ENCODE measurements around the gene ACACA.

Gene ACACA

DNA sequence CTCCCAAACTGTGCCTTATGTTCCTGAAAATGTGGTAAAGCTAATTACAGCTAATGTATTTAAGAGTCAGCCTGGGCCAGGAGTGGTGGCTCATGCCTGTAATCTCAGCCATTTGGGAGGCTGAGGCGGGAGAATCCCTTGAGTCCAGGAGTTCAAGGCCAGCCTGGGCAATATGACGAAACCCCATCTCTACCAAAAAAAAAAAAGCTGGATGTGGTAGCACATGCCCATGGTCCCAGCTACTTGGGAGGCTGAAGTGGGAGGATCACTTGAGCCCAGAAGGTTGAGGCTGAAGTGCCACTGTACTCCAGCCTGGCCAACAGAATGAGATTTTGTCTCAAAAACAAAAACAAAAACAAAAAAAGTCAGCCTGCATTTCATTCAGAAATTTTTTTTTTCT, 64.0 kb downstream of the ACACA start:
- no peak for DNase-seq

DNA sequence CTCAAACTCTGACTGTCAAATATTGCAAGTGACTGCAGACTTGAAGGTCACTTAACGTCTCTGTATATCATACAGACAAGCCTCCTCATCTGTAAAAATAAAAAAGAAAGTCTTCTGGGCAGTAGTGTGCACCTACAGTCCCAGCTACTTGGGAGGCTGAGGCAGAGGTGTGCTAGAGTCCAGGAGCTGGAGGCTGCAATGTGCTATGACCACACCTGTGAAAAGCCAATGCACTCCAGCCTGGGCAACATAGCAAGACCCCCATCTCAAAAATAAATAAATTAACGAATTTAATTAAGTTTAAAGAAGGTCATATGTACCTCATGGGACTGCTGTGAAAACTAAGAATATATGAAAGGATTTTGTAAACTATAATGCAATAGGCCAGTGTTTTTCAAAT, 65.8 kb downstream of the ACACA start:
- DNase-seq: no peak

DNA sequence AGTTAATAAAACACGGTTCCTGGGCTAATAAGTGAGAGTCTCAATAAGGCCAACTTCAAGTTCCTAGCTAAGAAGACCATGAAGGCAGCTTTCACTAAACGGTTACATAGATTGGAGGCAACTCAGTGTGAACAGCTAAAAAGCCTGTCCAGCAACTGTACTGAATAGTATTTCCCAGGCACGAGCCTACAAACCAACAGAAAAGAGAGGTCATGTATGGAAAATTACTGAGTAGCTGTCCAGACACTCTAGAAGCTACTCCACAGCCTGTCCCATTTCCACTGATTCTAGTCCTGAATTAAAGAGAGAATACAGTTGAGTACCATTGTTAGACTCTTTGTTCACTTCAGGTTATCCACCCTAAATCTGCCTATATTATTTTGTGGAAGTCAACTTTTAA, 67.3 kb downstream of the ACACA start:
- no peak for DNase-seq

DNA sequence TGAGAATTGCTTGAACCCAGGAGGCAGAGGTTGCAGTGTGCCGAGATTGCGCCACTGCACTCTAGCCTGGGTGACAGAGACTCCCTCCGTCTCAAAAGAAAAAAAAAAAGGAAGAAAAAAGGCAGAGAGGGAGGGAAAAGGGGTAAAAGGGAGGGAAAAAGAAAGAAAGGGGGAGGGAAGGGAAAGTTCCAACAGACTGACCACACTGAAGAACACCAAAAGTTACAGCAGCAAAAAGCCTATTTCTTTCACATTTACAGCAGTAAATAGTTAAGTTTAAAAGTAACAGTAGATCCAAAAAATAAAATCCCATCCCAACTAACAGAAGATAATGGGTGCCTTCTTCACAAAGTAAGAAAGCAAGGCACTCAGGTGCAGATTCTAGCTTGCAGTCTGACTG, 67.8 kb downstream of the ACACA start:
- DNase-seq: no peak

DNA sequence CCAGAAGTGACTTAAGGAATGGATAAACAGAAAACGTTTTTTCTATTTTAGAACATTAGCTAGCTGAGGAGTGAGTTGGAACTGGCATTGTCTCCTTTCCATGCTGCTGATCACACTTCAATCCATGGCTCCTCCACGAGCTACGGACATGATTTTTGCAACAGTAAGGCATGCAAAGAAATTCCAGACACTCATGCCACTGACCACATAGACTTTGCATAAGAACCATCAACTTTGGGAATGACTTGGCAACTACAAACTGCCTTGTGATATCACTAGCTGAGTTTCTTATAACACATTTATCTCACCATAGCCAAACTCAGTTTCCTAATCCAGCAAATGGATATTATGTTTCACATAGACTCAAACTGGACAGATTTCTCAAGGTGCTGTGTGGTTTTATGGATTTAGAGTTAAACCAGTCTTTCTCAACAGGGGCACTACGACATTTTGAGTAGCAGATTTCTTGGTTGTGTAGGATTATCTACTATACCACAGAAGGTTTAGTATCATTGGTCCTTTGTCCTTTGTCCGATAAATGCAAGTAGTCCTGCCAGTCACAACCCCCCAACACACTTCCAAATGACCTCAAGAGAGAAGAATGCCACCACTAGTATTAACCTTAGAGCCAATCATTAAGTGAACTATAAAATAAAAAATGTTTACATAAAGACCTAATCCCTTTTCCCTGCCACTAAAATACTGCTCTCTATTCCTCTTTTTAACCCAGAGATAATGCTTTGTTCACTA, 79.1 kb downstream of the ACACA start:
- peak; percentile 59 for DNase-seq

DNA sequence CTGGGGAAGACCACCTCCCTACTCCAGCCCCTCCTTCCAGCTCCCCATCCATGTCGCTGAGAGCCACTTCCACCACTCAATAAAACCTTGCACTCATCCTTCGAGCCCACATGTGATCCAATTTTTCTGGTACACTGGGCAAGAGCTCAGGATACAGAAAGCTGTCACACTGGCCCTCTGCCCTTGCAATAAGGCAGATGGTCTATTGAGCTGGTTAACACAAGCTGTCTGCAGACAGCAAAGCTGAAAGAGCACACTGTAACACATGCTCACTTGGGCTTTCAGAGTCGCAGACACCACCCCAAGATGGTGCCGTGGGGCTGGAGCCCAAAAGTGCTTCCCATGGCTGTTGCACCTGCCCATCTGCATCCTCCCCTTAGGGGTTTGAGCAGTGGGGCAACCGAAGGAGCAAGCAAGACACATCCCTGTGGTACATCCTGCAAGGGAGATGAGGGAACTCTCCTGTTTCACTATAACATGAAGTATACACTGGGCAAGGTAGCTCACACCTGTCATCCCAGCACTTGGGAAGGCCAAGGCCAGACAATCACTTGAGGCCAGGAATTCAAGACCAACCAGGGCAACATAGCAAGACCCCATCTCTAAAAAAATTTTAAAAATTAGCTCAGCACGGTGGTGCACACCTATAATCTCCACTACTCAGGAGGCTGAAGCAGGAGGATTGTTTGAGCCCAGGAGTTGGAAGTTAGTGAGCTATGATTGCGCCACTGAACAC, 83.6 kb downstream of the ACACA start:
- no peak for DNase-seq

DNA sequence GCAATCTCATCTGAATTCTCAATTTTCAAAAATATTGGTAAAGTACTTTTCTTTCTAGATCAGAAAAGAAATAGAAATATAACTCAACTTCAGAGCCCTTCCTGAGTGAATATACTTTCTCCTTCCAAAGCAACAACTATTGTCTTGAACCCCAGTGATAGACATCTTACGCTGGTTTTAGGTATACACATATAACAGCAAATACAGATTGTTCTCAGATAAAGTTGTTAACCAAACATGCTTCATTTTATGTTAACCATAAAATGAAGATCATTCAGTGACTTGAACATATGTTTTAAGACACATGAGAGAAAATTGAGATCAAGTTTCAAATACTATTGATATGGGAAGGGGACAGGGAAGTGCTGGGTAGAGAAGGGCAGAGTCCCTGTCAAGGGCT, 84.5 kb downstream of the ACACA start:
- DNase-seq: no peak

DNA sequence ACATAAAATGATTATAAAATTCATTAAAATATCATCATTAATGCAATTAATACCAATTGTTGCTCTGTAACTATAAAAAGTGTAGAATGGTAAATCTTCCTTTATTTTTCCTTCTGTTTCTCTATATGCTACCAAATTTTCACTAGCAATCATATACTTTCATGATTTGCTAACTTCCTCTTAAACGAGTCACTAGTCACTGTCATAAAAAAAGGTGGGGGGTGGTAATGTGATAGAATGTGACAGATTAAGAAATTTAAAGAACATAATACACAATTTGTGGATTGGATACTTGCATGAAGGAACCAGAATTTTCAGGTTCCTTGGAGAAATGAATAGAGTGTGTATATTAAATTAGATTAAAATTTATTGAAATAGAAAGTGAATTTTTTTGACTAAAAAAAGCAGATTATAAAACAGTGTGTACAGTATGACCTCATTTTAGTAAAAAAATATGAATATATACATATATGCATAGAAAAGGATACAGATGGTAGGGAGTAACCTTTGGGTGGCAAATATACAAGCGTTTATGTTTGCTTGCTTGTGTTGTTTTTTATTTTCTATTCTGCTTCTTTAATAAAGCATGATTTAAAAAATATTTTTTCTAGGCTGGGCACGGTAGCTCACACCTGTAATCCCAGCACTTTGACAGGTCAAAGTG, 87.6 kb downstream of the ACACA start:
- peak; percentile 15 for DNase-seq

DNA sequence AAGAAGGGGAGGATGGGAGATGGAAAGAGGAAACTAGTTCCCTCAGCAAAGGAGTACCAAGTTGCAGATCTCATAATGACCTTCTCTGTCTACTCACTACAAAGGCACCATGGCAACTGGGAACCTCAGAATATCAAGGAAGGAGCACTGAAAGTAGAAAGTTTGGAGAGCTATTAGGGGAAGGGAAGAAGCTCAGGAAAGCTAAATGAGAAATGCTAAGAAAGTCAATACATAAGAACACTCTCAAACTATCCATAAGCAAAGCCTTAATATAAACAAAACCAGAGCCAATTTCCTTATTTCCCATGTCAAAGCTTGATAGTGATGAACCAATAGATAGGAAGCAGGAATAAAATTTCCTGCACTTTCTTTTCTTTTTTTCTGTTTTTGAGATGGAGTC, 88.8 kb downstream of the ACACA start:
- DNase-seq: no peak

DNA sequence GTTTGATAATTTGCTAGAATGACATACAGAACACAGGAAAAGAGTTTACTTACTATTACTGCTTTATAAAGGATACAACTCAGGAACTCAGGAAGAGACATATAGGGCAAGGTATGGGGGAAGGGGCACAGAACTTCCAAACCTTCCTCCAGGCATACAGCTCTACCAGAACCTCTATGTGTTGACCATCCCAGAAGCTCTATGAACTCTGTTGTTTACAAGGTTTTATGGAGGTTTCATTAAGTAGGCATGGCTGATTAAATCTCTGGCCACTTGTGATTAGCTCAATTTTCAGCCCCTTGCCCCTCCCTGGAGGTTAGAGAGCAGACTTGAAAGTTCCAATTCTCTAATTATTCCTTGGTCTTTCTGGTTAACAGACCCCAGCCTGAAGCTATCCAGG, 91.0 kb downstream of the ACACA start:
- DNase-seq: no peak

DNA sequence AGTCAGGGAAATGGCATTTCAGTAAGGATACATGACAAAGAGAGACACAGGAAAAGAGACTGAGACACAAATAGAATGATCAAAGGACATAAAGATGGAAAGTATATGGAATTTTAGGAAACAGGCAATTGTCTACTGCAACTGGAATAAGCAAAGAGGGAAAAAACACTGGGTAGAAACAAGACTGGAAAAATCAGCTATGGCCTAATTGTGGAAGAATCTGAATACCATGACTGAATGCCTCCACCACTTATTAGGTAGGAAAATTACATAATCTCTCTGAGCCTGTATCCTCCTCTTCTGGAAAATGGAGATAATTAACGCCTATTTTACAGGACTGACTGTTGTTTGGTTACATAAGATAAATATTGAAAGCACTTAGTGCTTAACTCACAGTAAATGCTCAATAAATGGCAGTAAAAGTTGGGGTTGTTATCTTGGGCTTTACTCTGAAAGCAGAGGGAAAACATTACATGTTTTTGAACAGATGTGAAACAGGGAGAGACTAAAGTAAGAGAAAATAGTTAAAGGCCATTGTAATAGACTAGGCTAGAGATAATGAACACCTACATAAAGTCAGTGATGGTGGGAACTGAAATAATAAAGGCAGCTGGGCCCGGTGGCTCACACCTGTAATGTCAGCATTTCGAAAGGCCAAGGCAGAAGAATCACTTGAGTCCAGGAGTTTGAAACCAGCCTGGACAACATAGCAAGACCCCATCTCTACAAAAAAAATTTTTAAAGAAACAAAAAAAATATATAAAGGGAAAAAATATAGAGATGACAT, 94.3 kb downstream of the ACACA start:
- peak; percentile 44 for DNase-seq

DNA sequence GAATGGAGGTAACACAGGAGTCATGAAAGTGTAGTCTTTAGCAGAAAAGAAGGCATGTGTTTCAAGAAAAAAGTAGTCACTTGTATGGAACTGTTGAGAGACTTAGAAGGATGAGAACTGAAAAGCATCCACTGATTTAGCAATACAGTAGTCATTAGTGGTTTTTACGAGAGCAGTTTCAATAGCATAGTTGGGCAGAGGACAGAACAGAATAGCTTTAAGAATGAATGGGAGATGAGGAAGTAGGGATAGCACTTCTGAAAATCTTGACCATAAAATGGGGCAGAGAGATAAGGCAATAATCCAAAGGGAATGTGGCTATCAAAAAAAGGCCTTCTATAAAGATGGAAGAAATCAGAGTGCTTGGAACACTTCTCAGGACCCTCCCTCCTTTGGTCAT, 95.7 kb downstream of the ACACA start:
- no peak for DNase-seq

DNA sequence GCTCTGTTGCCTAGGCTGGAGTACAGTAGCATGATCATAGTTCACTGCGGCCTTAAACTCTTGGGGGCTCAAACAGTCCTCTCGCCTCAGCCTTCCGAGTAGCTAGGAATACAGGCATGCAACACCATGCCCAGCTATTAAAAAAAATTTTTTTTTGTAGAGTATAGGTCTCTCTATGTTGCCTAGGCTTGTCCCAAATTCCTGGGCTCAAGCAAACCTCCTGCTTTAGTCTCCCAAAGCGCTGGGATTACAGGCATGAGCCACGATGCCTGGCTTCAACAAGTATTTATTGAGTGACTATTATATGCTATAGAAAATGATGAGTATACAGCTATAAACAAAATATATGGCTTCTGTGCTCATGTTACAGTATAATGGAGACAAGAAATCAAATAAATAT, 97.6 kb downstream of the ACACA start:
- DNase-seq: no peak

DNA sequence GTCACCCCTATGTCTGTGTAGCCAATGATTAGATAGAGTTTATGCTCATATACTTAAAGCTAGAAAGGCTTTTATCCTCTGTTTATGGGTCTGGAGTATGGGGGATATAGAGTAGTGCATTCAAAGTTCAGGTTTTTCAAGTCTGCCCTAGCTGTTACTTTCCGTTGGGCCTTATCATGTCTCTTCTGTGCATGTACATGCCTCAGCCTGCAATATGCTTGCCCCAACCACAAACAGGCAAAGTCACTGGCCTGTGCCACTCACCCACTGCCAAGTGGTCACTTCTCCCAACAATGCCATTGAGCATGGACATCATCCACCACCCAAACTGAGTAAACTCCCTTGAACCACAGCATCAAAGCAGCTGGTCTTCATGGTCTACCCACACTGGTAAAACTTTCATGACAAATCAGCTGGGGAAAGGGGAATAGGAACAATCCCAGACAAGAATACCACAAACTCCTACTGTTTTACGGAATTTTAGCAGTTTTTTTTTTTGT, 101.2 kb downstream of the ACACA start:
- no peak for DNase-seq

DNA sequence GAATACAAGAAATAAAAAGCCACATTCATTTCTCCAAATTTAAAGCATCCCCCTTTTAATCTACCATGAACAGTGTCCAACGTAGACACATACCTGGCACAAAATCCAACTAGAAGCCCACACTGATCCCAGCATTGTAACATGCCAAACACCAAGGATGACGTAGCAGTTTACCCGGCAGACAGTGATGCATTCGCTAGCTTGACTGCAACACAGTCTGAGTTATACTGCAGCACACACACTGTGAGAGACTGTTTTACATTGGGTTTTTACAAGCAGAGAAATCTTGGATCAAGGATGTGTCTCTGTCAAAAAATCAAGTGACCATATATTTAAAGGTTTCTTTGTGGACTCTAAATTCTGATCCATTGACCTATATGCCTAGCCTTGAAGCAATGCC, 105.3 kb downstream of the ACACA start:
- DNase-seq: no peak

DNA sequence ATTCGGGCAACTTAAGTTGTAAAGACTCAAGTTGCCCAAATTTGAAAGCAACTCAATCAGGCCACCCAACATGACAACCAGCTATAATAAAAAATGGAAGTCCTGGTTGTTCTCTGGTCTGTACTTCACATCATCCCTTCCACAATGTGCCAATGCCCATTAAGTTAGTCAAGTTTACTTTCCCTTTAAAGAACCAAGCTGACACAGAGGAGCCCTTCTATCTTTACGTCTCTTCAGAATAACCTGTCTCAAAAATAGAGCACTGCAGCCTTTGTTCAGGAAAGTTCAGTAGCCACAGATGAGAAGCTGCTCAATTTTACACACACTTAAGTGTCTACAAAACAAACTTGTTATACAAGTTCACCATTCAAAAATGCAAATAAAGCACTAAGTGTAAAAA, 106.0 kb downstream of the ACACA start:
- DNase-seq: no peak

DNA sequence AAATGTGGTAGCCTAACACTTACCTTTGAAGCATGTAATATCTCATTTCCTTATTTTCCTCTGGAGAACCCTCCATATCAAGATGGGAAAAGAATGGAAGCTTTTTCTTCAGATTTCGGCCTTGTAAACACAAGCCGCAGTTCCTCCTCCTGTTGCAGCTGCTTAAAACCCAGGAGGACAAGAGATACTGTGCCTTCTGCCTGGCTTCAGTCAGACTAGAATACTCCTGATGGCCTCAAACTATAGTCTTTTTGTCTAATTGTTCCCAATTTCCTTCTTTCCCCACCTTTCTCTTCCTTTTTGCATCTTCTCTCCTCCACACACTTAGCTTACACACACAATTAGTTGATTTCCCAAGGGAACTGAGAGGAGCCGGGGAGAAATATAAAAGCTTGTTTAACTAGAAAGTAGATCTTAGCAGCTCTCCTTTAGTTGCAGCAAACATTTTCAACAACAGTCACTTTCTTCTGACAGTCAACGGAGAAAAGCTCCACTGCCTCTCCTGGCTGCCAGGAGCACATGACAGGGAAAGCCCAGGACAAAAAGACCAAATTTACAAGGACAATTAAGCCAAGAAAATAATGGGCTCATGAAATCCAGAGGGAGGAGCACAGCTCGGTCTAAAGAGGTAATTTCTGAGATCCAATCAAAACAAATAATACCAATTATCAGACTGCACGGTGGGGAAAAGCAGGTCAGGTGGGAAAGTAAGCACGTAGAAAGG, 107.2 kb downstream of the ACACA start:
- DNase-seq: no peak

DNA sequence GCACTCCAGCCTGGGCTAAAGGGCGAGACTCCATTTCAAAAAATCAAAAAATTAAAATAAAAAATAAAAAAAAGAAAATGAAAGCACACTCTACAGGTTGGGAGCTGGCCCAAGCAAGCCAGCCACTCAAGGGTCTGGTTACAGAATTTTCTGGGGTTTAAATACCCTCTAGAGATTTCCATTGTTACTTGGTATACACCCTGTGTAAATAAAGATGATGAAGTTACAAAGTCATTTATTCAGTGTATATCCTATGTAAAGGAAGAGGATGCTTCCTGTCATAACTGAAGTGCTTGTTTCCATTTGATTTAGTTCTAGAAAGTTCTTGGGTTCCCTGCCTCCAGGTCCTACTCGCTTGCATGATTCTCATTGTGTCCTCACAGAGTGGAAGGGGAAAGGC, 110.7 kb downstream of the ACACA start:
- DNase-seq: no peak

DNA sequence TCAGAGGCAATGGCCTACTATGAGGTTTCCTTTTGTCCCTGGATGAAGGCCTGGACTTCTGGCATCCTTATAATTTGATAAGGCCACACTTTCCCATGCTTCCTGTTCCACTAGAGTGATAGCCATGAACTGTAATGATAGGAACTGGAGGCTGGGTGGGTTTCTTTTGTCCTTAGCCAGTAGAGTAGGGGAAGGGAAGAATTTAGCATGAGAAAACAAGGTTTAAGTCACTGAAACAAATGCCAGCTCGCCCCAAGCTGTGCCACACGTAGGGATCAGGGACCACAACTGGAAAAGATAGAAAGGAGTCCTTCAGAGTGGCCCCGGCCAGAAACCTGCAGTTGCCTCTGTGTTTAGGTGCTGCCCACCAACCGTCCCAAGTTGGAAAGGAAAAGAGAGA, 111.7 kb downstream of the ACACA start:
- no peak for DNase-seq

DNA sequence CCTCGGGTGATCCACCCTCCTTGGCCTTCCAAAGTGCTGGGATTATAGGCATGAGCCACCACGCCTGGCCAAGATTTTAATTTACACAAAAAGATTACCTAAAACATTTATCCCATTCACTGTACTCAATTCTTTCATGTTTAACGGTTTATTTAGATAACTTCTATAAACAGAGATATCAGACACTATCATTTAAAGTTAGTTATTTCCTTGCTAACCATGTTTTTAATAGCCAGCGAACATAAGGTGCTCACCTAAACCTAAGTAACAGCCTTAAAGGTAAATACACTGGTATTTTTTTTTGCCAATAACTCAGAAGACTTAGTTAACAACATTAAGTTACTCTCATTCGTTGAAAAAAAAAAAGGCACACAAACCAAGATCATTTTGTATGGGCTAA, 112.9 kb downstream of the ACACA start:
- DNase-seq: no peak

DNA sequence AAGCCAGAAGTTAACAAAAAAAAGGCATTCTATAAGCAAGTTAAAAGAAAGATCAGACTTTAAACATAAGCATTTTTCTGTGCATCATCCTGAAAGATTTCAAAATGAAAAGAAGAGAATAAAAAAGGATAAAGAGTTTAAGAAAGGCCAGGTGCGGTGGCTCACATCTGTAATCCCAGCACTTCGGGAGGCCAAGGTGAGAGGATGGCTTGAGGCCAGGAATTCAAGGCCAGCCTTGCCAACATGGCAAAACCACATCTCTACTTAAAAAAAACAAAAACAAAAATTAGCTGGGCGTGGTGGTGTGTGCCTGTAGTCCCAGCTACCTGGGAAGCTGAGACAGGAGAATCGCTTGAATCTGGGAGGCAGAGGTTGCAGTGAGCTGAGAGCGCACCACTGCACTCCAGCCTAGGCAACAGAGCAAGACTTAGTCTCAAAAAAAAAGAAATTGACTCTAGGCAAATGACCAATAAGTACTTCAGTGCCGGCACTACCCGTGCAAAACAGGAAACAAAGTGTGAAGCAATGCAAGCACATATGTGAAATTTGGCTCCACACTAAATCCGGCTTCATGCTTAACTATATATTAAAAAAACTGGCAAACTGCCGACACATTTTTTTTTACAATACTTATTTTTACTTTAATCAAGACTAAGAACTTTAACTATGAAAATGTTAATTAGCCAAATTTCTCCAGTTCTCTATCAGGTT, 114.1 kb downstream of the ACACA start:
- no peak for DNase-seq

DNA sequence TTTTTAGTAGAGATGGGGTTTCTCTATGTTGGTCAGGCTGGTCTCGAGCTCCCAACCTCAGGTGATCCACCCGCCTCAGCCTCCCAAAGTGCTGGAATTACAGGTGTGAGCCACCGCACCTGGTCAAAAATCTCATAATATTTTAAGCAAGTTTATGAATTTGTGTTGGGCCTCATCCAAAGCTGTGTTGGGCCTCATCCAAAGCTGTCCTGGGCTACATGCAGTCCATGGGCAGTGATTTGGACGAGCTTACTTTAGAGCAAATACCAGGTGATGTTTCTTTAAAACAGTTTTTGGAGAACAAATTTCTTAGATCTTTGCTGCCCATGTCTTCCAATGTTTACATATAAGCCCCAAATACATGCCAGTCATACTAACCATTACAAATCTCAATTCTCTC, 115.3 kb downstream of the ACACA start:
- no peak for DNase-seq

Data from fibroblast of skin of back (primary cell).